ENCODE results near the gene TFAP2A.

The TFAP2A gene

GRCh38 chr6:10363911-10364310 is 51.0 kb downstream of the TFAP2A start:
- H3K27ac ChIP-seq (ENCODE audit: low read depth, low read length), result no peak overlapping the region
- no peaks in the 10 kb centered on the region for H3K36me3 ChIP-seq (ENCODE audit: control insufficient read depth in 1 of 2, insufficient read depth in 2 of 2, low read length in 2 of 2)
- H3K9ac ChIP-seq (ENCODE audit: low read depth in 1 of 2, low read length in 2 of 2), result no peak overlapping the region
- H3K4me3 ChIP-seq (ENCODE audit: low read depth in 1 of 2, low read length in 2 of 2), result no peak overlapping the region
- H3K4me1 ChIP-seq (ENCODE audit: control insufficient read depth in 1 of 2, insufficient read depth in 2 of 2, low read length in 2 of 2), result no peaks in the 10 kb centered on the region
- no peaks in the 10 kb centered on the region for H3K9me3 ChIP-seq (ENCODE audit: control insufficient read depth in 1 of 2, low read length in 2 of 2)
- no peaks in the 10 kb centered on the region for H3K27me3 ChIP-seq (ENCODE audit: control insufficient read depth in 1 of 2, insufficient read depth in 2 of 2, low read length in 2 of 2)

- no peaks in the 10 kb centered on the region for H3K36me3 ChIP-seq (ENCODE audit: control insufficient read depth in 1 of 2, insufficient read depth in 2 of 2, low read length in 2 of 2)
- H3K27ac ChIP-seq (ENCODE audit: low read depth, low read length), result no peak overlapping the region
- no peaks in the 10 kb centered on the region for H3K27me3 ChIP-seq (ENCODE audit: control insufficient read depth in 1 of 2, insufficient read depth in 2 of 2, low read length in 2 of 2)
- no peak overlapping the region for H3K9ac ChIP-seq (ENCODE audit: low read depth in 1 of 2, low read length in 2 of 2)
- H3K4me1 ChIP-seq (ENCODE audit: control insufficient read depth in 1 of 2, insufficient read depth in 2 of 2, low read length in 2 of 2), result no peaks in the 10 kb centered on the region
- no peak overlapping the region for H3K4me3 ChIP-seq (ENCODE audit: low read depth in 1 of 2, low read length in 2 of 2)
- no peaks in the 10 kb centered on the region for H3K9me3 ChIP-seq (ENCODE audit: control insufficient read depth in 1 of 2, low read length in 2 of 2)
Measured at GRCh38 chr6:10362300-10362699, 52.6 kb downstream of the TFAP2A start.

GRCh38 chr6:10361428-10361827 is 53.4 kb downstream of the TFAP2A start:
- H3K36me3 ChIP-seq (ENCODE audit: control insufficient read depth in 1 of 2, insufficient read depth in 2 of 2, low read length in 2 of 2), result no peaks in the 10 kb centered on the region
- no peak overlapping the region for H3K27ac ChIP-seq (ENCODE audit: low read depth, low read length)
- no peaks in the 10 kb centered on the region for H3K9me3 ChIP-seq (ENCODE audit: control insufficient read depth in 1 of 2, low read length in 2 of 2)
- no peak overlapping the region for H3K4me3 ChIP-seq (ENCODE audit: low read depth in 1 of 2, low read length in 2 of 2)
- H3K9ac ChIP-seq (ENCODE audit: low read depth in 1 of 2, low read length in 2 of 2), result no peak overlapping the region
- H3K4me1 ChIP-seq (ENCODE audit: control insufficient read depth in 1 of 2, insufficient read depth in 2 of 2, low read length in 2 of 2), result no peaks in the 10 kb centered on the region
- no peaks in the 10 kb centered on the region for H3K27me3 ChIP-seq (ENCODE audit: control insufficient read depth in 1 of 2, insufficient read depth in 2 of 2, low read length in 2 of 2)

- Histone ChIP-seq H3K4me3 (ENCODE audit: low read depth in 1 of 2, low read length in 2 of 2) (no peak overlapping the region), H3K36me3 (ENCODE audit: control insufficient read depth in 1 of 2, insufficient read depth in 2 of 2, low read length in 2 of 2) (no peaks in the 10 kb centered on the region), H3K27ac (ENCODE audit: low read depth, low read length) (no peak overlapping the region), H3K4me1 (ENCODE audit: control insufficient read depth in 1 of 2, insufficient read depth in 2 of 2, low read length in 2 of 2) (no peaks in the 10 kb centered on the region), H3K9me3 (ENCODE audit: control insufficient read depth in 1 of 2, low read length in 2 of 2) (no peaks in the 10 kb centered on the region), H3K27me3 (ENCODE audit: control insufficient read depth in 1 of 2, insufficient read depth in 2 of 2, low read length in 2 of 2) (no peaks in the 10 kb centered on the region), H3K9ac (ENCODE audit: low read depth in 1 of 2, low read length in 2 of 2) (no peak overlapping the region)
Measured at GRCh38 chr6:10359581-10359980, 55.3 kb downstream of the TFAP2A start.

GRCh38 chr6:10355115-10355702 is 59.7 kb downstream of the TFAP2A start:
- no peak overlapping the region for H3K27ac ChIP-seq (ENCODE audit: low read depth, low read length)
- H3K9me3 ChIP-seq (ENCODE audit: control insufficient read depth in 1 of 2, low read length in 2 of 2), result no peaks in the 10 kb centered on the region
- H3K9ac ChIP-seq (ENCODE audit: low read depth in 1 of 2, low read length in 2 of 2), result no peak overlapping the region
- H3K36me3 ChIP-seq (ENCODE audit: control insufficient read depth in 1 of 2, insufficient read depth in 2 of 2, low read length in 2 of 2), result no peaks in the 10 kb centered on the region
- no peaks in the 10 kb centered on the region for H3K4me1 ChIP-seq (ENCODE audit: control insufficient read depth in 1 of 2, insufficient read depth in 2 of 2, low read length in 2 of 2)
- no peak overlapping the region for H3K4me3 ChIP-seq (ENCODE audit: low read depth in 1 of 2, low read length in 2 of 2)
- no peaks in the 10 kb centered on the region for H3K27me3 ChIP-seq (ENCODE audit: control insufficient read depth in 1 of 2, insufficient read depth in 2 of 2, low read length in 2 of 2)

GRCh38 chr6:10351791-10352190 is 63.1 kb downstream of the TFAP2A start:
- no peaks in the 10 kb centered on the region for H3K9me3 ChIP-seq (ENCODE audit: control insufficient read depth in 1 of 2, low read length in 2 of 2)
- H3K4me1 ChIP-seq (ENCODE audit: control insufficient read depth in 1 of 2, insufficient read depth in 2 of 2, low read length in 2 of 2), result no peaks in the 10 kb centered on the region
- H3K36me3 ChIP-seq (ENCODE audit: control insufficient read depth in 1 of 2, insufficient read depth in 2 of 2, low read length in 2 of 2), result no peaks in the 10 kb centered on the region
- no peaks in the 10 kb centered on the region for H3K27me3 ChIP-seq (ENCODE audit: control insufficient read depth in 1 of 2, insufficient read depth in 2 of 2, low read length in 2 of 2)
- H3K4me3 ChIP-seq (ENCODE audit: low read depth in 1 of 2, low read length in 2 of 2), result no peak overlapping the region
- no peak overlapping the region for H3K27ac ChIP-seq (ENCODE audit: low read depth, low read length)
- H3K9ac ChIP-seq (ENCODE audit: low read depth in 1 of 2, low read length in 2 of 2), result no peak overlapping the region

GRCh38 chr6:10350720-10351119 is 64.2 kb downstream of the TFAP2A start:
- Histone ChIP-seq H3K4me1 (ENCODE audit: control insufficient read depth in 1 of 2, insufficient read depth in 2 of 2, low read length in 2 of 2) (no peaks in the 10 kb centered on the region), H3K27me3 (ENCODE audit: control insufficient read depth in 1 of 2, insufficient read depth in 2 of 2, low read length in 2 of 2) (no peaks in the 10 kb centered on the region), H3K9ac (ENCODE audit: low read depth in 1 of 2, low read length in 2 of 2) (no peak overlapping the region), H3K9me3 (ENCODE audit: control insufficient read depth in 1 of 2, low read length in 2 of 2) (no peaks in the 10 kb centered on the region), H3K36me3 (ENCODE audit: control insufficient read depth in 1 of 2, insufficient read depth in 2 of 2, low read length in 2 of 2) (no peaks in the 10 kb centered on the region), H3K4me3 (ENCODE audit: low read depth in 1 of 2, low read length in 2 of 2) (no peak overlapping the region), H3K27ac (ENCODE audit: low read depth, low read length) (no peak overlapping the region)

GRCh38 chr6:10347561-10348327 is 67.1 kb downstream of the TFAP2A start:
- H3K9ac ChIP-seq (ENCODE audit: low read depth in 1 of 2, low read length in 2 of 2), result no peak overlapping the region
- H3K9me3 ChIP-seq (ENCODE audit: control insufficient read depth in 1 of 2, low read length in 2 of 2), result no peaks in the 10 kb centered on the region

More at GRCh38 chr6:10347561-10348327, 67.1 kb downstream of the TFAP2A start:
- no peaks in the 10 kb centered on the region for H3K36me3 ChIP-seq (ENCODE audit: control insufficient read depth in 1 of 2, insufficient read depth in 2 of 2, low read length in 2 of 2)
- no peak overlapping the region for H3K4me3 ChIP-seq (ENCODE audit: low read depth in 1 of 2, low read length in 2 of 2)
- no peaks in the 10 kb centered on the region for H3K4me1 ChIP-seq (ENCODE audit: control insufficient read depth in 1 of 2, insufficient read depth in 2 of 2, low read length in 2 of 2)
- H3K27me3 ChIP-seq (ENCODE audit: control insufficient read depth in 1 of 2, insufficient read depth in 2 of 2, low read length in 2 of 2), result peaks cover 0 to 3% of the 10 kb centered on the region in 2 donors
- H3K27ac ChIP-seq (ENCODE audit: low read depth, low read length), result no peak overlapping the region
